Erythroblast (primary cell): ENCODE data around the gene CNTNAP5.

Source experiments
- GATA1 ChIP-seq: IDR thresholded peaks from 2 replicates; pipeline ENCODE4 v1.6.1; 2011; ENCODE audit warnings: low read depth, mild to moderate bottlenecking, control low read depth, low read length, moderate library complexity
- POLR2A ChIP-seq: IDR thresholded peaks from 2 replicates; pipeline ENCODE4 v1.6.1; 2011; ENCODE audit warnings: mild to moderate bottlenecking, low read length

- no peak for TF ChIP-seq POLR2A
- TF ChIP-seq GATA1, result no peak
Observed at GRCh38 chr2:124698979-124699565, 674.0 kb downstream of the CNTNAP5 start.
